Measurements from ENCODE around the gene TRAPPC12.

The TRAPPC12 gene

GRCh38 chr2:3409627-3410170 is 30.2 kb downstream of the TRAPPC12 start:
- no peak for DNase-seq

- DNase-seq = no peak
These were observed 31.6 kb downstream of the TRAPPC12 start for GRCh38 chr2:3411103-3411502.

- DNase-seq = no peak
These were observed 34.2 kb downstream of the TRAPPC12 start for GRCh38 chr2:3413697-3414096.

GRCh38 chr2:3414133-3414860 is 34.8 kb downstream of the TRAPPC12 start:
- DNase-seq = no peak

- DNase-seq = no peak
These were observed 39.4 kb downstream of the TRAPPC12 start for GRCh38 chr2:3418766-3419404.

- DNase-seq = no peak
These were observed 40.7 kb downstream of the TRAPPC12 start for GRCh38 chr2:3420076-3420768.

GRCh38 chr2:3420769-3421397 is 41.4 kb downstream of the TRAPPC12 start:
- no peak for DNase-seq

GRCh38 chr2:3421580-3421979 is 42.1 kb downstream of the TRAPPC12 start:
- no peak for DNase-seq

- no peak for DNase-seq
These were observed 42.8 kb downstream of the TRAPPC12 start for GRCh38 chr2:3422161-3422779.

- DNase-seq = peak in 1 of 2 donors; percentile 51
These were observed 44.1 kb downstream of the TRAPPC12 start for GRCh38 chr2:3423492-3424170.

- no peak for DNase-seq
These were observed 44.8 kb downstream of the TRAPPC12 start for GRCh38 chr2:3424171-3424795.

- no peak for DNase-seq
These were observed 47.1 kb downstream of the TRAPPC12 start for GRCh38 chr2:3426615-3427014.

GRCh38 chr2:3427272-3427671 is 47.8 kb downstream of the TRAPPC12 start:
- no peak for DNase-seq

GRCh38 chr2:3428577-3428976 is 49.1 kb downstream of the TRAPPC12 start:
- DNase-seq = no peak

- no peak for DNase-seq
These were observed 49.6 kb downstream of the TRAPPC12 start for GRCh38 chr2:3429066-3429610.

- no peak for DNase-seq
These were observed 50.7 kb downstream of the TRAPPC12 start for GRCh38 chr2:3430172-3430571.

- DNase-seq = no peak
These were observed 51.4 kb downstream of the TRAPPC12 start for GRCh38 chr2:3430740-3431490.

GRCh38 chr2:3432067-3432466 is 52.6 kb downstream of the TRAPPC12 start:
- no peak for DNase-seq

GRCh38 chr2:3432693-3433338 is 53.3 kb downstream of the TRAPPC12 start:
- no peak for DNase-seq

- no peak for DNase-seq
These were observed 53.8 kb downstream of the TRAPPC12 start for GRCh38 chr2:3433339-3433699.

Data from hippocampal formation (tissue), 2 donors.